Measurements from ENCODE around the gene SREBF2. TPM values are rescaled to one million over a fixed set of nuclear protein-coding genes. Genes with fewer than 3 reads are reported as not detected.

Gene SREBF2
- total RNA-seq, 1 donor from 2014 or later: 257 TPM

DNA sequence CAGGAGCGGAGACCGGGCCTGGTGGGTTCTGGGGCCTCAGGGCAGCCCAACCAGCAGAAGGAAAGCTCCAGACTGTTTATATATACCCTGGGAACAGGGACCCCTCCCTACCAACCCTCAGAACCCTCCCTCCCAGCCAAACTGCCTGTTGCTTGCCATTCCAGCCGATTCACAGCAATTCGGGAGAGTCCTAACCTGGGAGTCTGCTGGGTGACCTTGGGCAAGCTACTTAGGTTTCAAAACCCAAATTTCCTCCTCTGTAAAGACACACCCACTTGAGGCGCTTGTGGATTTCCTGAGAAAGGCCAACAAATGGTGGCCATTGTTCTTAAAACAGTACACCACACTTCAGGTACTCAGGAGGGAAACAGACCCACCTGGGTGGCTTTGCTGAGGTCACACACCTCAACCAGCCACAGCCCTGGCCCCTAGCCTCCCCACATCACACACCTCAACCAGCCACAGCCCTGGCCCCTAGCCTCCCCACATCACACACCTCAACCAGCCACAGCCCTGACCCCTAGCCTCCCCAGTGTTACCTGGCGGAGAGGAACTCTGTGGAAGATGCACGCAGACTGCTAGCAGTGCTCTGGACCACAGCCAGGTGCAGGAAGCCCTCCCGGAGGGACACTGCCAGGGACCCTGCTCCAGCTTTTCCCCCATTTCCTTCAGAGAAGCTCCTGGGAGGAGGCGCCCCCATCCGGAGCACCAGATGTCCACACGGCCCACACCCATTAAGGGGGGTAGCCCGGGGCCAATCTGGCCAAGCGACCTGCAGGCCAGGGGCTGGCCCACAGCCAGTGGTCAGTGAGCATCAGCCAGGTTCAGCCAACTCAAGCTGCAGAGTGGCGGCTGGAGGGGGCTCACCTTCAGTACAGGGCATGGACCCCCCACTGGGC, 75.8 kb downstream of the SREBF2 start:
- DNase-seq (ENCODE audit: low spot score): no peak

- DNase-seq (ENCODE audit: low spot score): no peak
These were observed 76.6 kb downstream of the SREBF2 start for GRCh38 chr22:41909310-41910049.

DNA sequence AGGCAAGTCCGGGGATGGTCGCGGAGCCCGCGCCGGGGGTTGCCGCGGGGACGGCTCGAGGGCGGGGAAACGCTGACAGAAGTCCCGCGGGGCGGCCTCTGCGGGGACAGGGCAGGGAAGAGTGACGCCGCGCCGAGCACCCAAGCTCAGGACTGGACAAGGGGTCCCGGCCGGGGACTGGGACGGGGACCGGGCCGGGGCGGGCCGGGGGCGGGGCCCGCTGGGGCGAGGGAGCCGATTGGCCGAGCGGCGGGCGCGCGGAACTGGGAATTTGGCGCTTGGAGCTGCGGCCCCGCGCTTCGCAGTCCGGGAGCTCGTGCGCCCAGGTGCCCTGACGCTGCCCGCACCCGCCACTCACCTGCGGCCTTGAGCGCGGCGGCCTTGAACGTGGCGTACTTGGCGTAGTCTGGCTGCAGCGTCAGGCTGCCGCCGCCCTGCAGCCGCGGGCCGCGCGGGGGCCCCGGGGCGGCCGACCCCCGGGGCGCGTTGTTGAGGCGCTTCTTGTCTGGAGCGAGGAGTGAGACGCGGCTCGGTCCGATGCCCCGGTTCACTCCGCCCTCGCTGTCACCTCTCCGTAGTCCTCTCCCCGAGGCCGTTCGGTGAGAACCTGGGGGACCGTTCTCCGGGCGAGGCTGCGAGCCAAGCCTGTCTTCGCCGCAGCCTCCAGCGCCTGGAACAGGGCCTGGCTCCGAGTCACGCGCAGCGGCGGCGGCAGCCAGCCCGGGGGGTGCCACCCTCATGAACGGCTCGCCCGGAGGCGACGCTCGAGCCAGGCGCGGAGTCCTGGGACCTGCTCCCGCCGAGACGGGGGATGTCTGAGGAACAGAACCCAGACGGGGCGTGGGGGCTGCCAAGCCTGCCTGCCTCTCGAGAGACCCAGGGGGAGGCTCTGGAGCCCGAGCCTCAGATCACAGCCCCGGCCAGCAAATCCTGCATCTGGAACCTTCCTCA, 77.4 kb downstream of the SREBF2 start:
- peak; percentile 30 for DNase-seq (ENCODE audit: low spot score)

- DNase-seq (ENCODE audit: low spot score): no peak
These were observed 78.2 kb downstream of the SREBF2 start for GRCh38 chr22:41911001-41911611.

GRCh38 chr22:41912338-41913039, 79.6 kb downstream of the SREBF2 start:
- DNase-seq (ENCODE audit: low spot score): no peak

- no peak for DNase-seq (ENCODE audit: low spot score)
These were observed 80.3 kb downstream of the SREBF2 start for GRCh38 chr22:41913040-41913719.

GRCh38 chr22:41913842-41914534, 81.1 kb downstream of the SREBF2 start:
- no peak for DNase-seq (ENCODE audit: low spot score)

DNA sequence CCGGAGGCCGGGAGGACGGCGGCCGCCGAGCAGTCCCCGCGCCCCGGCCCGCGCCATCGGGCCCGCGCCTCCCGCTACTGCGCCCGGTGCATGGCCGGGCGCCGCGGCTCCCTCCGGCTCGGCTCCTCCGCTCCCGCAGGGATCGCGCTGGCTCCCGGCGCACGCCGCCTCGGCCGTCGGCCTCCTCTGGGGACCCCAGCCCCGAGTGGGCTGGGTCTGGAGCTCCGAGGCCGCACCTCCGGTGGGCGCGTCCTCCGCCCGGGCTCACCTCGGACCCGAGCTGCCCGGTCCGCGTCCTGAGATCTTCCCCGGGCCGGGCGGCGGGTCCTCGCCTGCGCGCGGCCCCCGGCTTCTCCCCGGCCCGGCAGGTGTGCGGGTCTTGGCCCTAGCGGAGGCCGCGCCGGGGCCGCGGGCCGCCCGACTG, 81.7 kb downstream of the SREBF2 start:
- no peak for DNase-seq (ENCODE audit: low spot score)

GRCh38 chr22:41915035-41915785, 82.3 kb downstream of the SREBF2 start, which contains the start of gene SHISA8:
SHISA8 (minus strand) TSS chr22:41915074; CDS start chr22:41914667, 407 bp downstream.
- no peak for DNase-seq (ENCODE audit: low spot score)

DNA sequence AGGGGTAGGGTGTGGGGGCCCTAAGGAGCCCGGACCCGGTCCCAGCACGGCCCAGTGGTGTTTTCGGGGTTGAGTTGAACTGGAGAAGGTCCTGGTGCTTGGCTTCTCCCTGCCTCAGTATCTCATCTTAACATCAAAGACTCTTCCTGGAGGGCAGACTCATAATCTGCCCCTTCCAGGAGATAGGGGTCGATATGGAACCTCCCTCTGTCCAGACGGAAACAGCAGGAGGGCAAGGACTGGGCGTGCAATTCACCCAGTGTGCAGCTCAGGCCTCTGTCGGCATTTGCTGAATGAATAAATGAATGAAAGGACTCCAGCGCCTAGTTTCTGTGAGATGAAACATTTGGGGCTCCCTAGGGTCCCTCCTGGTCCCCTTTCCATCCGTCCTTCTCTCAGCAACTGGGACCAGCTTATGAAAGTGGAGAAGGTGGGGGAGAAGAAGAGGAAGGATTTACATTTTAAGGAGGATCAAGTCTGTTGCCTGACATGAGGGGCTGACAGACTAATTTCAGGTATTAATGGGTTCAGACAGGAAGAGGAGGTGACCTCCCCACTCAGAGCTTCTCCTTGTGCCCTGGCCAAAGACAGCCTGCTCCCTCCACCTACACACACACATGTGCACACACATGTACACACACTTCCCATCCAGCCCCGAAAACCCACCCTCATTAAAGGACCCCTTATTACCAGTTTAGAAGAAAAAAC, 83.0 kb downstream of the SREBF2 start:
- DNase-seq (ENCODE audit: low spot score): no peak

- DNase-seq (ENCODE audit: low spot score): no peak
These were observed 83.9 kb downstream of the SREBF2 start for GRCh38 chr22:41916745-41917358.

- DNase-seq (ENCODE audit: low spot score): no peak
These were observed 84.5 kb downstream of the SREBF2 start for GRCh38 chr22:41917375-41917902.

DNA sequence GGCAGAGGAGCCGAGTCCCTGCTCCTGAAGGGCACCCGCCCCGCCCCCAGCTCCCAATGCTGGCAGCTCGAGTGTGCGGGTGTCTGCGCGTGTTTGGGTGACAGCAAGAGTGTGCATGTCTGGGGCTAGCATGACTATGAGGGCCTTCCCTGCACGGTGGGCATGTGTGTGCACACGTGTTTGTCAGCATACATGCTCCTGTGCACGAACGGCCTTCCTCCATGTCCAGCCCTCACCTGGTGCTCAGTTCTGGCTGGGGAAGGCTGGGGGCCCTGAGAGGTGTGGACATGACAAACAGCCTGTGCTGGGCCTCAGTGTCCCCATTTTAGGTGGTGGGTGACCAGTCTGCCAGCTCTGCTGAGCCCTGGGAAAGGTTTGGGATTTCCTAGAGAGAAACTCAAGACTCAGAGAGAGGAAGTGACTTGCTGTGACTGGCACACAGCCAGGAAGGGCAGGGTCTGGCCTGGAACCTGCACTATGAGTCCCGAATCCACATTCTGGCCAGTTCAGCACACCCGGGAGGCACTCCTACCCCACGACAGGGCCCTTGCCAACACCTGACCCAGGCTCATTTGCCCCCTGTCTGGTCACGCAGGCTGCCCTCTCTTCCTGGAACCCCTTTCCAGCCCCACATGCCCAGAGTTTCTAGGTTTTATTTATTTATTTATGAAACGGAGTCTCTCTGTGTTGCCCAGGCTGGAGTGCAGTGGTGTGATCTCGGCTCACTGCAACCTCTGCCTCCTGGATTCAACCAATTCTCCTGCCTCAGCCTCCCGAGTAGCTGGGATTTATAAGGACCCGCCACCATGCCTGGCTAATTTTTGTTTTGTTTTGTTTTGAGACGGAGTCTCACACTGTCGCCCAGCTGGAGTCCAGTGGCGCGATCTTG, 85.2 kb downstream of the SREBF2 start:
- DNase-seq (ENCODE audit: low spot score): peak; percentile 43

DNA sequence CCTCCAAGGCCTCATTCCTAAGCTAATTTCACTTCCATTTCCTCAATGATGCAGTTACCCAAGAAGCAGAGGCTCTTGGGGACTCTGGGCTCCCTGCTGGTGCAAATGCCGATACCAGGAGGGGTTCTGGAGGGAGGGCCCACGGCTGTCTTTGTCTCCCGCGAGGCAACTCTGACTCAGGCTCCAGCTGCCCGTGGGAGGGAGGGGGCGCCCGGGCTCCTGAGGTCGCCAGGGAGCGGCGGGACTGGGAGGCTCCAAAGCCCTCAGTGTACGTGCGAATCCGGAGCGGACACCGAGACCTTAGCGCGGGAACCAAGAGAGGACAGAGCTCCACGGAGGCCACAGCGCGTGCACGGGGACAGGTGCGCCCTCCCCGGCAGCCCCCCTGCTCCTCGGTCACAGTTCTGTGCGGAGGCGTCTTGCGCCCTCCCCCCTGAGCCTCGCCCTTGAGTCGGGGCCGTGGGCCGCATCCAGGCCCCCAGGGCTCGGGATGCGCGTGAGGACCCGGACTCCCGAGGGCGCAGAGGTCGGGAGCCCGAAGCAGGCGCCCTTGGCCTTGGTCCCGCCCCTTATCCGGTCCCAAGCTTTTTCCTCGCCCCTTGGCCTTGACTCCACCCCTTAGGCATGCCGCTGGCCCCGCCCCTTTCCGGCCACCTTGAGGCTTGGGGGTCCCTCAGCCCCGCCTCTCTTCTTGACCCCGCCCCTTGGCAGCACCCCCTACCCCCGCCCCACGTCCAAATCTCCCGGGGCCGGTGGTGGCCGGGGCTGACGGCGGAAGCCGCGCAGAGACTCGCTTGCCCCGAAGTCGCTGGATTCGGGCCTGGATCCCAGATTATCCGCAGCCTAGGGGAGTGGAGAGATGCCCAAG, 86.7 kb downstream of the SREBF2 start:
- DNase-seq (ENCODE audit: low spot score): no peak

Measured in mucosa of gallbladder (tissue), 1 donor.